Spleen (tissue), 11 donors: ENCODE data around the gene KPNA1. TPM values are rescaled to one million over a fixed set of nuclear protein-coding genes. Genes with fewer than 3 reads are reported as not detected.
"Not testable (repeated sequence)": the region's sequence is repeated elsewhere in the genome, so short reads cannot be mapped to it uniquely, and the experiment has no call there.

ENCODE experiments used
- DNase-seq: peaks from one replicate; pipeline ENCODE4 v3.0.0-alpha.2; 2020
- H3K27ac ChIP-seq, 8 donors: fragments of 200-600 bp; sonication (generic) in 7 of 8; 1 replicate in 4 of 8; 2 replicates in 4 of 8; pipeline versions ENCODE4 v1.5.0 to v1.8.0; 2016 to 2021; ENCODE audit warnings: inconsistent platforms in 4 of 8, mild to moderate bottlenecking in 4 of 8, moderate library complexity in 1 of 8
- H3K27me3 ChIP-seq, 7 donors: fragments of 200-600 bp; sonication (generic) in 6 of 7; replicated peaks in 1 of 7; 1 replicate in 4 of 7; 2 replicates in 3 of 7; pipeline versions ENCODE4 v1.5.0 to v1.8.0; 2016 to 2021; ENCODE audit warnings: inconsistent platforms in 3 of 7, mild to moderate bottlenecking in 1 of 7
- H3K36me3 ChIP-seq, 6 donors: fragments of 200-600 bp; sonication (generic) in 5 of 6; 1 replicate in 4 of 6; 2 replicates in 2 of 6; pipeline versions ENCODE4 v1.5.0 to v1.8.0; 2016 to 2021; ENCODE audit warnings: inconsistent platforms in 2 of 6
- H3K4me1 ChIP-seq, 6 donors: fragments of 200-600 bp; sonication (generic) in 5 of 6; 1 replicate in 3 of 6; 2 replicates in 3 of 6; pipeline versions ENCODE4 v1.5.0 to v1.8.0; 2016 to 2021; ENCODE audit warnings: inconsistent platforms in 3 of 6
- H3K4me3 ChIP-seq, 8 donors: fragments of 200-600 bp; sonication (generic) in 7 of 8; 1 replicate in 4 of 8; 2 replicates in 4 of 8; pipeline versions ENCODE4 v1.5.0 to v1.8.0; 2016 to 2021; ENCODE audit warnings: inconsistent platforms in 4 of 8, mild to moderate bottlenecking in 4 of 8, moderate library complexity in 2 of 8
- H3K9me3 ChIP-seq, 8 donors: fragments of 200-600 bp; sonication (generic) in 7 of 8; 1 replicate in 4 of 8; 2 replicates in 4 of 8; pipeline versions ENCODE4 v1.5.0 to v1.8.0; 2016 to 2021; ENCODE audit warnings: inconsistent platforms in 4 of 8
- CTCF ChIP-seq, 11 experiments: fragments of 200-600 bp in 7 of 11; fragments of 450-650 bp in 4 of 11; sonication (generic) in 4 of 11; IDR thresholded peaks in 8 of 11; conservative IDR thresholded peaks in 3 of 11; 1 replicate in 7 of 11; 2 replicates in 4 of 11; pipeline versions ENCODE4 v1.4.0 to v1.8.0; 2016 to 2021; ENCODE audit warnings: antibody characterized with exemption in 11 of 11, inconsistent platforms in 4 of 11, mild to moderate bottlenecking in 1 of 11
- POLR2A ChIP-seq, 3 donors: fragments of 450-650 bp; IDR thresholded peaks; one replicate each; pipeline ENCODE4 v1.5.1; 2017; ENCODE audit warnings: antibody characterized with exemption in 3 of 3, mild to moderate bottlenecking in 1 of 3
- POLR2AphosphoS5 ChIP-seq, 3 donors: sonication (generic); formaldehyde crosslinking; IDR thresholded peaks; one replicate each; pipeline ENCODE4 v1.5.1; 2017; ENCODE audit warnings: antibody characterized with exemption in 3 of 3
- WGBS, 5 donors: extraction: QIAGEN DNeasy Blood & Tissue Kit in 3 of 5; methylation state at CpG; one replicate each; pipeline versions ENCODE4 v1.1.5 to v1.1.7; 2013 to 2018; 5-methylcytosine and 5-hydroxymethylcytosine counted together
- intact Hi-C: fragments of 100-400 bp; cut with DNase I; formaldehyde crosslinking; loops from one replicate; pipeline ENCODE4 v1.15.0; 2023; ENCODE audit warnings: low total_unique reads
- polyA plus RNA-seq, 3 donors: library from polyadenylated mRNA; stranded (reverse); fragments of 200-250 nt; gene quantifications; one replicate each; pipeline ENCODE4 v1.2.1, GENCODE V29; 2013
- total RNA-seq, 7 donors: library from RNA; depleted of rRNA in 3 of 7; stranded (reverse); fragments of >200 nt in 3 of 7; fragmentation: NEBNext Ultra II Directional in 4 of 7; extraction: Animal tissue kit (Norgen Biotek cat#: 25700) in 4 of 7; gene quantifications; one replicate each; pipeline versions ENCODE4 v1.1.0 to v1.2.1, GENCODE V29; 2016 to 2021
- donor health status: healthy with polysubstance abuse.
- donor health status: DM: no; HTN: no; CAD: no; lungs with moderate emphysema.
- donor health status: DM: no; HTN: no; CAD: no.
- donor health status: Bipolar disorder and iron deficiency.
- donor health status: healthy.
- donor health status: DM: no; HTN: no; CAD: no.
- donor health status: DM: yes; HTN: yes; CAD: no.

The KPNA1 gene
- total and polyA plus RNA-seq, 10 donors = 8.5 to 74.4 (median 45.7) TPM

GRCh38 chr3:122451371-122451770 is 63.4 kb downstream of the KPNA1 start:
- Histone ChIP-seq H3K27me3 (no peaks in the 10 kb centered on the region), H3K36me3 (peaks cover 0 to 94% (median 58%) of the 10 kb centered on the region in 6 donors), H3K27ac (no peak overlapping the region), H3K9me3 (peaks cover 0 to 5% (median 0%) of the 10 kb centered on the region in 8 donors), H3K4me1 (no peaks in the 10 kb centered on the region), H3K4me3 (no peak overlapping the region)
- DNase-seq = no peak
- TF ChIP-seq POLR2AphosphoS5 (IDR thresholded peaks at IDR 0.05) = no peak
- TF ChIP-seq POLR2A (IDR thresholded peaks at IDR 0.05) = no peak
- TF ChIP-seq CTCF (IDR thresholded peaks at IDR 0.05 in 8 of 11, conservative IDR thresholded peaks at IDR 0.05 in 3 of 11) = no peak
- intact Hi-C loops = no loop called here
- 95 to 99% (median 97%) methylated on average over 3 of the region's 3 CpGs for WGBS, 5 donors

- H3K4me1 ChIP-seq, H3K4me3 ChIP-seq, DNase-seq, intact Hi-C loops, H3K27me3 ChIP-seq, H3K27ac ChIP-seq: not testable (repeated sequence)
- Histone ChIP-seq H3K36me3 (peaks cover 7 to 97% (median 67%) of the 10 kb centered on the region in 6 donors), H3K9me3 (peaks cover 0 to 24% (median 11%) of the 10 kb centered on the region in 8 donors)
- WGBS, 5 donors = 94 to 98% (median 97%) methylated on average over 6 of the region's 6 CpGs
These were observed 66.5 kb downstream of the KPNA1 start for GRCh38 chr3:122448218-122448617.

DNA sequence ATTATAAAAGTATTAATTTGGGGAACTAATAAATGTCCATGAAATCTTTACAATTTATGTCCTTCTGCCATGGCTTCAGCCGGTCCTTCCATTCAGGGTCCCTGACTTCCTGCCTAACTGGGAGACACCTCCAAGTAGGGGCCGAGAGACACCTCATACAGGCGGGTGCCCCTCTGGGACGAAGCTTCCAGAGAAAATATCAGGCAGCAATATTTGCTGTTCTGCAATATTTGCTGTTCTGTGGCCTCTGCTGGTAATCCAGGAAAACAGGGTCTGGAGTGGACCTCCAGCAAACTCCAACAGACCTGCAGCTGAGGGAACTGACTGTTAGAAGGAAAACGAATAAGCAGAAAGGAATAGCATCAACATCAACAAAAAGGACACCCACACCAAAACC is 70.2 kb downstream of the KPNA1 start:
- DNase-seq, H3K4me3 ChIP-seq, H3K4me1 ChIP-seq, H3K27me3 ChIP-seq, intact Hi-C loops, H3K27ac ChIP-seq: not testable (repeated sequence)
- 96 to 98% (median 96%) methylated on average over 5 of the region's 5 CpGs for WGBS, 5 donors
- peaks cover 12 to 97% (median 69%) of the 10 kb centered on the region in 6 donors for H3K36me3 ChIP-seq
- peaks cover 0 to 26% (median 11%) of the 10 kb centered on the region in 8 donors for H3K9me3 ChIP-seq

DNA sequence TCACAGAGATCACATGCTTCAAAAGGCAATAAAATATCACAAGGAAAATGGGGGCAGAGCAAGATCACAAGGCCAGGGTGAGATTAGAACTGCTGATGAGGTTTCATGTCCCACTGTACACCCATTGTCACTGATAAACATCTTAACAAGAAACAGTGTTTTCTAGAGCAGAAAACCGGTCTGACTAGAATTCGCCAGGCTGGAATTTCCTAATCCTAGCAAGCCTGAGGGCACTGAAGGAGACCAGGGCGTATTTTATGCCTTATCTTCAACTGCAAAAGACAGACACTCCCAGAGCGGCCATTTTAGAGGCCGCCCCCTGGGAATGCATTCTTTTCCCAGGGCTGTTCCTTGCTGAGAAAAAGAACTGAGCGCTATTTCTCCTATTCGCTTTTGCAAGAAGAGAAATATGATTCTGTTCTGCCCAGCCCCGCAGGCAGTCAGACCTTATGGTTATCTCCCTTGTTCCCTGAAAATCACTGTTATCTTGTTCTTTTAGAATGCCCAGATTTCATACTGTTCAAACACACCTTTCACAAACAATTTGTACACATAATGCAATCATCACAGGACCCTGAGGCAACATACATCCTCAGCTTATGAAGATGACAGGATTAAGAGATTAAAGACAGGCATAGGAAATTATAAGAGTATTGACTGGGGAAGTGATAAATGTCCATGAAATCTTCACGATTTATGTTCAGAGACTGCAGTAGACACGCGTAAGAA is 70.8 kb downstream of the KPNA1 start:
- peaks cover 0 to 26% (median 11%) of the 10 kb centered on the region in 8 donors for H3K9me3 ChIP-seq
- DNase-seq, intact Hi-C loops, H3K4me3 ChIP-seq, H3K4me1 ChIP-seq, H3K27me3 ChIP-seq, H3K27ac ChIP-seq: not testable (repeated sequence)
- 90 to 99% (median 98%) methylated on average over 11 of the region's 11 CpGs for WGBS, 5 donors
- peaks cover 12 to 97% (median 69%) of the 10 kb centered on the region in 6 donors for H3K36me3 ChIP-seq

- intact Hi-C loops = no loop called here
- no peak overlapping the region for H3K27ac ChIP-seq
- H3K9me3 ChIP-seq = peaks cover 0 to 22% (median 11%) of the 10 kb centered on the region in 8 donors
- 89 to 96% (median 95%) methylated on average over 9 to 10 of the region's 10 CpGs for WGBS, 5 donors
- no peak for DNase-seq
- no peak for TF ChIP-seq CTCF (IDR thresholded peaks at IDR 0.05 in 8 of 11, conservative IDR thresholded peaks at IDR 0.05 in 3 of 11)
- TF ChIP-seq POLR2AphosphoS5 (IDR thresholded peaks at IDR 0.05) = peak in 2 of 3 donors; percentile 10 to 66
- H3K36me3 ChIP-seq = peaks cover 12 to 97% (median 70%) of the 10 kb centered on the region in 6 donors
- H3K27me3 ChIP-seq = no peaks in the 10 kb centered on the region
- no peak overlapping the region for H3K4me3 ChIP-seq
- H3K4me1 ChIP-seq = no peaks in the 10 kb centered on the region
These were observed 71.6 kb downstream of the KPNA1 start for GRCh38 chr3:122443090-122443489.
